ENCODE data around the gene RASSF5.
"Not testable (repeated sequence)": the region's sequence is repeated elsewhere in the genome, so short reads cannot be mapped to it uniquely, and the experiment has no call there.

DNA sequence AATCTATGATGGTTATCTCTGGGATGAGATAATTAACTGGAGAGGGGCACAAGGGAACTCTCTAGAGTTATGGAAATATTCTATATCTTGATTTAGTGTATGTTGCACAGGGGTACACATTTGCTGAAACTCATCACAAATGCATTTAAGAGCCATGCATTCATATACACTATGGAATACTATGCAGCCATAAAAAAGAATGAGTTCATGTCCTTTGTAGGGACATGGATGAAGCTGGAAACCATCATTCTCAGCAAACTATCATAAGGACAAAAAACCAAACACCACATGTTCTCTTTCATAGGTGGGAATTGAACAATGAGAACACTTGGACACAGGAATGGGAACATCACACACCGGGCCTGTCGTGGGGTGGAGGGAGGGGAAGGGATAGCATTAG lies 119.1 kb downstream of the RASSF5 start:
- TF ChIP-seq, protein P1, sequence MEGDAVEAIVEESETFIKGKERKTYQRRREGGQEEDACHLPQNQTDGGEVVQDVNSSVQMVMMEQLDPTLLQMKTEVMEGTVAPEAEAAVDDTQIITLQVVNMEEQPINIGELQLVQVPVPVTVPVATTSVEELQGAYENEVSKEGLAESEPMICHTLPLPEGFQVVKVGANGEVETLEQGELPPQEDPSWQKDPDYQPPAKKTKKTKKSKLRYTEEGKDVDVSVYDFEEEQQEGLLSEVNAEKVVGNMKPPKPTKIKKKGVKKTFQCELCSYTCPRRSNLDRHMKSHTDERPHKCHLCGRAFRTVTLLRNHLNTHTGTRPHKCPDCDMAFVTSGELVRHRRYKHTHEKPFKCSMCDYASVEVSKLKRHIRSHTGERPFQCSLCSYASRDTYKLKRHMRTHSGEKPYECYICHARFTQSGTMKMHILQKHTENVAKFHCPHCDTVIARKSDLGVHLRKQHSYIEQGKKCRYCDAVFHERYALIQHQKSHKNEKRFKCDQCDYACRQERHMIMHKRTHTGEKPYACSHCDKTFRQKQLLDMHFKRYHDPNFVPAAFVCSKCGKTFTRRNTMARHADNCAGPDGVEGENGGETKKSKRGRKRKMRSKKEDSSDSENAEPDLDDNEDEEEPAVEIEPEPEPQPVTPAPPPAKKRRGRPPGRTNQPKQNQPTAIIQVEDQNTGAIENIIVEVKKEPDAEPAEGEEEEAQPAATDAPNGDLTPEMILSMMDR (conservative IDR thresholded peaks at IDR 0.05; ENCODE audit: low read depth, low read length), result not testable (repeated sequence)
- TF ChIP-seq EZH2 (IDR thresholded peaks at IDR 0.05; ENCODE audit: borderline replicate concordance, low read depth, low read length, poor library complexity, severe bottlenecking), result not testable (repeated sequence)

Measured in A673 (cell line).